H1 (cell line): ENCODE results near the gene ZNF565. TPM values are rescaled to one million over a fixed set of nuclear protein-coding genes. Genes with fewer than 3 reads are reported as not detected.

Experiments used
- CTCF ChIA-PET: fragments of 300-600 bp; sonication (Branson Sonifier 250); formaldehyde crosslinking; loops from one replicate; lab custom pipeline; 2021; ENCODE audit not compliant: partially characterized antibody; lab: Charles Lee
- POLR2A ChIA-PET: fragments of 300-600 bp; sonication (Branson Sonifier 250); formaldehyde crosslinking; loops from one replicate; lab custom pipeline; 2021; ENCODE audit warnings: inconsistent platforms; ENCODE audit not compliant: partially characterized antibody; lab: Charles Lee
- DNase-seq, 2 experiments: peaks; one replicate each; pipeline versions ENCODE4 v3.0.0 to v3.0.0-alpha.2; 2010 to 2022; ENCODE audit warnings: low spot score in 2 of 2, low read depth in 1 of 2, mixed read lengths in 1 of 2
- FAIRE-seq: peaks from 2 replicates; lab custom pipeline; 2011; peaks lifted over from hg19 to GRCh38; lab: Jason Lieb, UNC
- H2AFZ ChIP-seq: 2 replicates; pipeline ENCODE4 v1.8.1; 2012; ENCODE audit warnings: low read length, inconsistent platforms
- H2AK5ac ChIP-seq: 2 replicates; pipeline ENCODE4 v1.6.1; 2013; ENCODE audit warnings: low read depth, low read length
- H2BK120ac ChIP-seq: replicated peaks from 2 replicates; pipeline ENCODE3; 2013; ENCODE audit warnings: low read depth, low read length, inconsistent platforms
- H2BK12ac ChIP-seq: 2 replicates; pipeline ENCODE4 v1.6.1; 2013; ENCODE audit warnings: low read depth, low read length
- H2BK15ac ChIP-seq: 2 replicates; pipeline ENCODE4 v1.6.1; 2013; ENCODE audit warnings: low read length
- H2BK20ac ChIP-seq: 2 replicates; pipeline ENCODE4 v1.6.1; 2013; ENCODE audit warnings: low read length
- H2BK5ac ChIP-seq: 2 replicates; pipeline ENCODE4 v1.6.1; 2013; ENCODE audit warnings: low read depth, low read length
- H3K14ac ChIP-seq: 2 replicates; pipeline ENCODE4 v1.6.1; 2013; ENCODE audit warnings: inconsistent platforms; ENCODE audit not compliant: insufficient read length
- H3K18ac ChIP-seq: 2 replicates; pipeline ENCODE4 v1.6.1; 2013; ENCODE audit warnings: low read length; ENCODE audit errors: extremely low read depth
- H3K23ac ChIP-seq: 2 replicates; pipeline ENCODE4 v1.6.1; 2013; ENCODE audit warnings: inconsistent platforms; ENCODE audit not compliant: insufficient read length
- H3K23me2 ChIP-seq: 2 replicates; pipeline ENCODE4 v1.6.1; 2013; ENCODE audit warnings: low read depth, low read length
- H3K27ac ChIP-seq: 2 replicates; pipeline ENCODE4 v1.6.1; 2011; ENCODE audit warnings: low read depth, low read length, inconsistent platforms
- H3K27me3 ChIP-seq, 4 experiments: replicated peaks in 1 of 4; 1 replicate in 1 of 4; 2 replicates in 3 of 4; pipeline versions ENCODE4 v1.6.1 to v1.8.1; 2011 to 2013; ENCODE audit warnings: low read length in 3 of 4, mild to moderate bottlenecking in 3 of 4, inconsistent platforms in 2 of 4, mixed read lengths in 2 of 4, moderate library complexity in 1 of 4; ENCODE audit not compliant: control insufficient read depth in 3 of 4, insufficient read depth in 3 of 4; ENCODE audit errors: extremely low read depth in 1 of 4
- H3K36me3 ChIP-seq, 4 experiments: 2 replicates each; pipeline versions ENCODE4 v1.6.1 to v1.8.1; 2011 to 2013; ENCODE audit warnings: mild to moderate bottlenecking in 4 of 4, low read length in 3 of 4, moderate library complexity in 2 of 4, control low read depth in 1 of 4, inconsistent platforms in 1 of 4; ENCODE audit not compliant: insufficient read depth in 4 of 4, control insufficient read depth in 2 of 4
- H3K4ac ChIP-seq: replicated peaks from 2 replicates; pipeline ENCODE3; 2013; ENCODE audit warnings: low read length, low read depth, mixed read lengths, inconsistent platforms; ENCODE audit not compliant: insufficient read length
- H3K4me1 ChIP-seq, 4 experiments: replicated peaks in 1 of 4; 1 replicate in 1 of 4; 2 replicates in 3 of 4; pipeline versions ENCODE4 v1.6.1 to v1.8.1; 2011 to 2013; ENCODE audit warnings: low read length in 3 of 4, inconsistent platforms in 2 of 4, mixed read lengths in 1 of 4; ENCODE audit not compliant: insufficient read depth in 4 of 4, control insufficient read depth in 3 of 4
- H3K4me2 ChIP-seq, 2 experiments: 2 replicates each; pipeline versions ENCODE4 v1.6.1 to v1.8.1; 2011 to 2013; ENCODE audit warnings: low read depth in 2 of 2, low read length in 2 of 2, control low read depth in 1 of 2, inconsistent platforms in 1 of 2, mild to moderate bottlenecking in 1 of 2; ENCODE audit not compliant: insufficient read depth in 1 of 2
- H3K4me3 ChIP-seq, 4 experiments: fragments of 200-600, 300-600 bp in 1 of 4; sonication (generic), shearing (Covaris generic), sonication (Bioruptor Twin) in 1 of 4; 2 replicates each; pipeline versions ENCODE4 v1.5.1 to v1.8.1; 2011 to 2016; ENCODE audit warnings: low read length in 4 of 4, low read depth in 3 of 4, control low read depth in 2 of 4, inconsistent platforms in 2 of 4, mild to moderate bottlenecking in 2 of 4, mixed read lengths in 1 of 4, moderate library complexity in 1 of 4; ENCODE audit not compliant: insufficient read depth in 2 of 4; ENCODE audit errors: extremely low read depth in 1 of 4
- H3K56ac ChIP-seq: replicated peaks from 2 replicates; pipeline ENCODE3; 2013; ENCODE audit warnings: low read depth, mild to moderate bottlenecking, mixed read lengths, low read length, inconsistent platforms; ENCODE audit not compliant: insufficient read length
- H3K79me1 ChIP-seq: 2 replicates; pipeline ENCODE4 v1.6.1; 2013; ENCODE audit warnings: low read depth, low read length, control low read depth
- H3K79me2 ChIP-seq, 2 experiments: 2 replicates each; pipeline versions ENCODE4 v1.6.1 to v1.8.1; 2012 to 2013; ENCODE audit warnings: low read length in 2 of 2, mild to moderate bottlenecking in 2 of 2, inconsistent platforms in 1 of 2; ENCODE audit not compliant: insufficient read depth in 2 of 2, control insufficient read depth in 1 of 2
- H3K9ac ChIP-seq, 4 experiments: replicated peaks in 1 of 4; 1 replicate in 1 of 4; 2 replicates in 3 of 4; pipeline versions ENCODE4 v1.6.1 to v1.8.1; 2011 to 2013; ENCODE audit warnings: low read depth in 3 of 4, low read length in 3 of 4, control low read depth in 2 of 4, mild to moderate bottlenecking in 2 of 4, moderate library complexity in 2 of 4, inconsistent platforms in 1 of 4; ENCODE audit errors: extremely low read depth in 1 of 4
- H3K9me3 ChIP-seq, 2 experiments: 2 replicates each; pipeline versions ENCODE4 v1.6.1 to v1.8.1; 2012 to 2013; ENCODE audit warnings: mild to moderate bottlenecking in 2 of 2, moderate library complexity in 2 of 2, control low read depth in 1 of 2, inconsistent platforms in 1 of 2, low read depth in 1 of 2, low read length in 1 of 2, mixed read lengths in 1 of 2; ENCODE audit not compliant: insufficient read depth in 2 of 2
- H4K20me1 ChIP-seq, 2 experiments: replicated peaks in 1 of 2; 2 replicates each; pipeline versions ENCODE3 to v1.8.1; 2011 to 2013; ENCODE audit warnings: inconsistent platforms in 2 of 2, low read length in 2 of 2, mild to moderate bottlenecking in 1 of 2; ENCODE audit not compliant: insufficient read depth in 2 of 2, control insufficient read depth in 1 of 2
- H4K5ac ChIP-seq: 2 replicates; pipeline ENCODE4 v1.6.1; 2013; ENCODE audit warnings: low read length, low read depth, mixed read lengths, inconsistent platforms; ENCODE audit not compliant: insufficient read length
- H4K8ac ChIP-seq: 2 replicates; pipeline ENCODE4 v1.8.0; 2013; ENCODE audit warnings: mild to moderate bottlenecking, moderate library complexity, low read length, inconsistent platforms; ENCODE audit not compliant: insufficient read depth; ENCODE audit errors: extremely low read depth
- H4K91ac ChIP-seq: replicated peaks from 2 replicates; pipeline ENCODE3; 2013; ENCODE audit warnings: low read length, mixed read lengths, inconsistent platforms; ENCODE audit not compliant: insufficient read length
- GTF2F1 ChIP-seq: IDR thresholded peaks from 2 replicates; pipeline ENCODE4 v1.6.1; 2012; ENCODE audit warnings: low read depth, low read length, improper control_type of control experiment, borderline replicate concordance
- JUN ChIP-seq: IDR thresholded peaks from 2 replicates; pipeline ENCODE4 v1.6.1; 2011; ENCODE audit warnings: low read depth, mild to moderate bottlenecking, improper control_type of control experiment, low read length
- RFX5 ChIP-seq: IDR thresholded peaks from 2 replicates; pipeline ENCODE4 v1.6.1; 2011; ENCODE audit warnings: low read depth, low read length, improper control_type of control experiment, borderline replicate concordance
- ZNF274 ChIP-seq: IDR thresholded peaks from 2 replicates; pipeline ENCODE4 v1.7.0; 2012; ENCODE audit warnings: low read length, borderline replicate concordance; ENCODE audit errors: extremely low read depth
- WGBS, 2 experiments: shearing (Covaris generic) in 1 of 2; methylation state at CpG; one replicate each; pipeline versions ENCODE4 v1.1.6 to v1.1.7; 2013 to 2015; ENCODE audit warnings: low lambda C conversion rate in 2 of 2, mixed read lengths in 2 of 2, inconsistent platforms in 1 of 2, low coverage in 1 of 2, missing lambda C conversion rate in 1 of 2; ENCODE audit not compliant: insufficient replicate concordance in 2 of 2, insufficient coverage in 1 of 2, insufficient read length in 1 of 2; ENCODE audit errors: extremely low coverage in 1 of 2, missing lambda C conversion rate in 1 of 2; 5-methylcytosine and 5-hydroxymethylcytosine counted together
- polyA plus RNA-seq, 7 experiments: library from polyadenylated mRNA; depleted of rRNA in 3 of 7; stranded (reverse) in 5 of 7; unstranded in 2 of 7; fragments of >200 nt in 5 of 7; fragments of 200-250 nt in 2 of 7; gene quantifications; 1 replicate in 5 of 7; 2 replicates in 1 of 7; 4 replicates in 1 of 7; pipeline versions ENCODE4 v1.2.1 to v1.2.3, GENCODE V29; 2011 to 2013; ENCODE audit warnings: missing spikeins in 2 of 7, mixed read lengths in 2 of 7
- total RNA-seq: library from RNA; stranded (reverse); fragmentation: NEBNext Ultra II Directional; extraction: Animal tissue kit (Norgen Biotek cat#: 25700); gene quantifications from 2 replicates; pipeline ENCODE4 v1.2.1, GENCODE V29; 2021
- TF ChIP-seq, protein P1 (sequence below): IDR thresholded peaks from 2 replicates; pipeline ENCODE4 v1.6.1; 2012; ENCODE audit warnings: low read length, inconsistent platforms
- TF ChIP-seq, protein P2 (sequence below): IDR thresholded peaks from 2 replicates; pipeline ENCODE4 v1.6.1; 2011; ENCODE audit warnings: low read depth, mild to moderate bottlenecking, low read length; ENCODE audit not compliant: insufficient read depth

The ZNF565 gene
- total and polyA plus RNA-seq, 2 of the 8 experiments (the other 6 are each of a cell fraction or from before 2014, with no cell fraction given), result 0.89 to 3.1 TPM

GRCh38 chr19:36196249-36196648, 18.2 kb downstream of the ZNF565 start:
- H2AK5ac ChIP-seq, result no peak overlapping the region
- no peak overlapping the region for H3K23ac ChIP-seq
- no peak overlapping the region for H2BK20ac ChIP-seq
- no peak overlapping the region for H3K56ac ChIP-seq
- H2BK5ac ChIP-seq, result no peak overlapping the region
- H3K9ac ChIP-seq, result no peak overlapping the region
- H3K27me3 ChIP-seq, result no peaks in the 10 kb centered on the region
- H3K4me2 ChIP-seq, result no peak overlapping the region
- ChIA-PET CTCF (interaction anchor here (1.1 kb wide), 2 partner anchors 12 to 22 kb away, joined by 3 to 4 read pairs; no protein-coding TSS in a partner anchor), POLR2A (interaction anchor here (2.1 kb wide), 1 partner anchor 19 kb away, joined by 8 read pairs; the partner anchor contains the start of genes ZNF146 and ZNF565)
- no peaks in the 10 kb centered on the region for H3K79me1 ChIP-seq
- 92% methylated on average over 2 of the region's 2 CpGs; no CpG with 5 or more reads in 1 of the 2 experiments for WGBS, 2 experiments
- H4K91ac ChIP-seq, result no peak overlapping the region
- no peak for DNase-seq
- H4K5ac ChIP-seq, result no peak overlapping the region
- no peak overlapping the region for H3K27ac ChIP-seq
- no peak for FAIRE-seq
- no peak overlapping the region for H4K8ac ChIP-seq
- no peaks in the 10 kb centered on the region for H3K23me2 ChIP-seq
- H2BK120ac ChIP-seq, result no peak overlapping the region
- H3K4ac ChIP-seq, result no peak overlapping the region
- no peak overlapping the region for H2AFZ ChIP-seq
- H3K36me3 ChIP-seq, result no peaks in the 10 kb centered on the region
- H2BK12ac ChIP-seq, result no peak overlapping the region
- no peak overlapping the region for H3K14ac ChIP-seq
- H2BK15ac ChIP-seq, result no peak overlapping the region
- no peaks in the 10 kb centered on the region for H3K4me1 ChIP-seq
- no peak overlapping the region for H3K4me3 ChIP-seq
- no peaks in the 10 kb centered on the region for H3K79me2 ChIP-seq
- no peaks in the 10 kb centered on the region for H4K20me1 ChIP-seq
- no peaks in the 10 kb centered on the region for H3K9me3 ChIP-seq
- TF ChIP-seq GTF2F1, result no peak
- TF ChIP-seq, protein P1, sequence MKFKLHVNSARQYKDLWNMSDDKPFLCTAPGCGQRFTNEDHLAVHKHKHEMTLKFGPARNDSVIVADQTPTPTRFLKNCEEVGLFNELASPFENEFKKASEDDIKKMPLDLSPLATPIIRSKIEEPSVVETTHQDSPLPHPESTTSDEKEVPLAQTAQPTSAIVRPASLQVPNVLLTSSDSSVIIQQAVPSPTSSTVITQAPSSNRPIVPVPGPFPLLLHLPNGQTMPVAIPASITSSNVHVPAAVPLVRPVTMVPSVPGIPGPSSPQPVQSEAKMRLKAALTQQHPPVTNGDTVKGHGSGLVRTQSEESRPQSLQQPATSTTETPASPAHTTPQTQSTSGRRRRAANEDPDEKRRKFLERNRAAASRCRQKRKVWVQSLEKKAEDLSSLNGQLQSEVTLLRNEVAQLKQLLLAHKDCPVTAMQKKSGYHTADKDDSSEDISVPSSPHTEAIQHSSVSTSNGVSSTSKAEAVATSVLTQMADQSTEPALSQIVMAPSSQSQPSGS, result no peak
- TF ChIP-seq, protein P2, sequence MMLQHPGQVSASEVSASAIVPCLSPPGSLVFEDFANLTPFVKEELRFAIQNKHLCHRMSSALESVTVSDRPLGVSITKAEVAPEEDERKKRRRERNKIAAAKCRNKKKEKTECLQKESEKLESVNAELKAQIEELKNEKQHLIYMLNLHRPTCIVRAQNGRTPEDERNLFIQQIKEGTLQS, result no peak
- no peak for TF ChIP-seq ZNF274
- no peak for TF ChIP-seq JUN
- no peak for TF ChIP-seq RFX5
- TF ChIP-seq, all 59 proteins: peak for 0
- H3K18ac ChIP-seq, result no peak overlapping the region
